Ectodermal cell (in vitro differentiated cells): ENCODE data around the gene FGF11.

Experiments
- H3K27ac ChIP-seq: 2 replicates; pipeline ENCODE4 v1.7.0; 2013; ENCODE audit warnings: mild to moderate bottlenecking, low read depth, low read length; ENCODE audit not compliant: insufficient read depth, poor library complexity, severe bottlenecking
- H3K27me3 ChIP-seq: 2 replicates; pipeline ENCODE4 v1.7.0; 2013; ENCODE audit warnings: mild to moderate bottlenecking, low read length; ENCODE audit not compliant: insufficient read depth, control insufficient read depth, poor library complexity, severe bottlenecking
- H3K36me3 ChIP-seq: one replicate; pipeline ENCODE4 v1.7.0; 2013; ENCODE audit warnings: low read length; ENCODE audit not compliant: control insufficient read depth, insufficient read depth
- H3K4me1 ChIP-seq: one replicate; pipeline ENCODE4 v1.7.0; 2013; ENCODE audit warnings: low read length; ENCODE audit not compliant: control insufficient read depth, insufficient read depth
- H3K4me3 ChIP-seq: 2 replicates; pipeline ENCODE4 v1.7.0; 2013; ENCODE audit warnings: low read depth, low read length, control low read depth; ENCODE audit not compliant: insufficient read depth
- H3K9me3 ChIP-seq: 2 replicates; pipeline ENCODE4 v1.7.0; 2013; ENCODE audit warnings: mild to moderate bottlenecking, low read length, moderate library complexity; ENCODE audit not compliant: control insufficient read depth
- WGBS, 2 experiments: methylation state at CpG; one replicate each; pipeline ENCODE4 v1.1.7; 2013; ENCODE audit warnings: missing lambda C conversion rate in 2 of 2; 5-methylcytosine and 5-hydroxymethylcytosine counted together

FGF11 gene

GRCh38 chr17:7441266-7441665 lies 2.0 kb downstream of the FGF11 start:
- 34 to 38% methylated on average over 6 to 7 of the region's 7 CpGs for WGBS, 2 experiments
- peaks cover 58% of the 10 kb centered on the region for H3K27me3 ChIP-seq
- H3K4me3 ChIP-seq, result no peak overlapping the region
- H3K27ac ChIP-seq, result no peak overlapping the region
- H3K4me1 ChIP-seq, result peaks cover 31% of the 10 kb centered on the region
- no peaks in the 10 kb centered on the region for H3K36me3 ChIP-seq
- no peaks in the 10 kb centered on the region for H3K9me3 ChIP-seq

- WGBS, 2 experiments, result 86 to 94% methylated on average over 2 of the region's 2 CpGs
- Histone ChIP-seq H3K27ac (no peak overlapping the region), H3K4me1 (peaks cover 40% of the 10 kb centered on the region), H3K4me3 (no peak overlapping the region), H3K27me3 (peaks cover 50% of the 10 kb centered on the region), H3K9me3 (no peaks in the 10 kb centered on the region), H3K36me3 (no peaks in the 10 kb centered on the region)
Measured at GRCh38 chr17:7442142-7442541, 2.8 kb downstream of the FGF11 start.

- Histone ChIP-seq H3K4me1 (peaks cover 31% of the 10 kb centered on the region), H3K9me3 (no peaks in the 10 kb centered on the region), H3K4me3 (no peak overlapping the region), H3K27ac (no peak overlapping the region), H3K36me3 (no peaks in the 10 kb centered on the region), H3K27me3 (peaks cover 33% of the 10 kb centered on the region)
- WGBS, 2 experiments, result 84 to 89% methylated on average over 7 of the region's 7 CpGs
Measured at GRCh38 chr17:7443499-7444485, 4.5 kb downstream of the FGF11 start.

GRCh38 chr17:7444682-7445618 lies 5.6 kb downstream of the FGF11 start, which contains the start of gene CHRNB1:
Gene CHRNB1 (plus strand): TSS chr17:7445061. CDS start chr17:7445128, 67 bp downstream.
- no peaks in the 10 kb centered on the region for H3K9me3 ChIP-seq
- H3K4me3 ChIP-seq, result peak within 1 kb of the TSS; percentile 46
- peak within 1 kb of the TSS; percentile 53 for H3K27ac ChIP-seq
- H3K36me3 ChIP-seq, result no peaks in the 10 kb centered on the region
- WGBS, 2 experiments, result 2 to 3% methylated on average over 51 of the region's 51 CpGs
- H3K4me1 ChIP-seq, result peaks cover 26% of the 10 kb centered on the region
- peaks cover 22% of the 10 kb centered on the region for H3K27me3 ChIP-seq

GRCh38 chr17:7445619-7445968 lies 6.3 kb downstream of the FGF11 start:
- no peaks in the 10 kb centered on the region for H3K9me3 ChIP-seq
- peaks cover 26% of the 10 kb centered on the region for H3K4me1 ChIP-seq
- no peak overlapping the region for H3K27ac ChIP-seq
- WGBS, 2 experiments, result 1 to 3% methylated on average over 16 of the region's 16 CpGs
- peak overlapping the region; percentile 46 for H3K4me3 ChIP-seq
- H3K27me3 ChIP-seq, result peaks cover 21% of the 10 kb centered on the region
- H3K36me3 ChIP-seq, result no peaks in the 10 kb centered on the region

- WGBS, 2 experiments, result 92 to 97% methylated on average over 7 of the region's 7 CpGs
- peaks cover 7% of the 10 kb centered on the region for H3K27me3 ChIP-seq
- peaks cover 20% of the 10 kb centered on the region for H3K4me1 ChIP-seq
- H3K27ac ChIP-seq, result no peak overlapping the region
- no peaks in the 10 kb centered on the region for H3K9me3 ChIP-seq
- no peak overlapping the region for H3K4me3 ChIP-seq
- no peaks in the 10 kb centered on the region for H3K36me3 ChIP-seq
Measured at GRCh38 chr17:7448461-7448860, 9.1 kb downstream of the FGF11 start.

GRCh38 chr17:7459961-7460545 lies 20.7 kb downstream of the FGF11 start:
- WGBS, 2 experiments, result 55 to 92% methylated on average over 1 to 2 of the region's 3 CpGs
- H3K27me3 ChIP-seq, result no peaks in the 10 kb centered on the region
- H3K36me3 ChIP-seq, result peaks cover 4% of the 10 kb centered on the region
- H3K4me1 ChIP-seq, result peaks cover 6% of the 10 kb centered on the region
- H3K27ac ChIP-seq, result no peak overlapping the region
- H3K9me3 ChIP-seq, result no peaks in the 10 kb centered on the region
- H3K4me3 ChIP-seq, result no peak overlapping the region

GRCh38 chr17:7460850-7461660 lies 21.7 kb downstream of the FGF11 start:
- WGBS, 2 experiments, result 66 to 69% methylated on average over 7 of the region's 7 CpGs
- H3K4me1 ChIP-seq, result peaks cover 6% of the 10 kb centered on the region

More at GRCh38 chr17:7460850-7461660, 21.7 kb downstream of the FGF11 start:
- Histone ChIP-seq H3K27ac (no peak overlapping the region), H3K9me3 (no peaks in the 10 kb centered on the region), H3K4me3 (no peak overlapping the region), H3K27me3 (no peaks in the 10 kb centered on the region), H3K36me3 (peaks cover 4% of the 10 kb centered on the region)
